ENCODE measurements around the gene SUSD1. TPM values are rescaled to one million over a fixed set of nuclear protein-coding genes. Genes with fewer than 3 reads are reported as not detected.
A peak's percentile ranks its signal among the peaks of the same experiment; 100 is the strongest.

The SUSD1 gene
- total RNA-seq (28.0 and 37.8 TPM in 2 replicates), polyA plus RNA-seq (27.8 and 33.1 TPM in 2 replicates), polyA minus RNA-seq (63.1 and 63.8 TPM in 2 replicates), Bru-seq, nascent RNA (percentile 74 among the genes with signal in this experiment), BruChase-seq, experiment 1, labeled RNA remaining after a 6-hour chase (percentile 62 among the genes with signal in this experiment), BruChase-seq, experiment 2, labeled RNA remaining after a 2-hour chase (percentile 63 among the genes with signal in this experiment)
- 27.5 and 29.3 TPM in 2 replicates for polyA plus RNA-seq (2011; cell fraction: cytosol; rRNA removed)
- polyA plus RNA-seq (2011; cell fraction: nucleus; rRNA removed) = 24.3 and 26.4 TPM in 2 replicates
- 23.8 and 24.1 TPM in 2 replicates for polyA plus RNA-seq (2012)
- 5.5 TPM for polyA minus RNA-seq (2011; cell fraction: cytosol; rRNA and poly(A)+ RNA removed)
- 24.6 and 39.7 TPM in 2 replicates for polyA minus RNA-seq (2011; cell fraction: nucleus; rRNA and poly(A)+ RNA removed)
- long read RNA-seq, transcript SUSD1-204 (17 exons, 3,124 nt) = major isoform, 24 of 46 reads
- long read RNA-seq, partial matches to known transcripts = 4 of 46 reads
- long read RNA-seq, other reads (novel, unspliced or antisense) = 14 of 46 reads

DNA sequence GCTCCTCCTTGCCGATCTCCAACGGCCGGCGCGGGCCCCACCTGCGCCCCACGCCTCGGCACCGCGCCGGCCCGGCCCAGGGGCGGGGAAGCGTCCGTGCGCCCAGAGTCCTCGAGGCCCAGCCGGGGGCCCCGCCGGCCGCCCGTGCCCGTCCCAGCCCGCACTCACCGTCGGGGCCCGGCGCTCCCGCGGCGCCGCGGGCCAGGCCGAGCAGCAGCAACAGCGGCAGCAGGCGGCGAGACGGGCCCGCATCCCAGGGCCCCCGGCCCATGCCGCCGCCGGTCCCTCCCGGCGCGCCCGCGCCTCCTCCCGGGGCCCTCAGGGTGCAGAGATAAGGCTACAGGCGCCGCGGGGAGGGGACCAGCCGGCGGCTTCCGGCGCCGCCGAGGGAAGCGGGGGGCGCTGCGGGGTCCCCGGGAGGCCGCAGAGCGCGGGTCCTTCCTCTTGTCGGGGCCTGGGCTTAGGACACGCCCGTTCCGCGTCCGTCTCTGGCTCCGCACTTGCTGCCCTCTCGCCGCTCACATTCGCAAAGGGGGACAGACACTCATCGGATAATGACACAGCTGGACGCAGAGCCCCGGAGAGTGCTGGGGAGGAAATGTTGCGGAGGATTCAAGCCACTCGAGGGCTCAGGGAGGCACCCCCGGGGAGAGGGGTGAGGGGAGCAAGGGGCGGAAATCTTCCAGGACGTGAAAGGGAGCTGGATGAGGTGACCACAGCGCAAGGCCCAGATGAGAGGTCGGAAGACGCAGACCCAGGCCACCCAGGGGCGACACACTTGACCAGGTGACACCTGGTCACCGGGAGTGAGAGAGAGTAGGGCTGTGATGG is at the start of gene SUSD1:
Gene SUSD1, minus strand, starts transcription at position 333 of the 831 bp plus-strand sequence. Its CDS starts 62 bp downstream, at position 271.
- dilution Hi-C loops (cut with MboI; ENCODE audit: extremely low pct_ligation_motif_present, low sequenced_read_pairs) = no loop called here
- Histone ChIP-seq H3K79me2 (ENCODE audit: control insufficient read depth, insufficient read depth, low read length) (peaks cover 16% of the 10 kb centered on the region), H3K9ac (replicated peaks; ENCODE audit: extremely low read depth, insufficient read depth, low read length) (peak within 1 kb of the TSS; percentile 79), H3K9me3 (replicated peaks; ENCODE audit: control insufficient read depth, insufficient read depth, low read length) (no peaks in the 10 kb centered on the region), H3K27ac (ENCODE audit: insufficient read depth, low read depth, low read length) (peak within 1 kb of the TSS; percentile 37), H3K36me3 (ENCODE audit: control insufficient read depth in 2 of 2, extremely low read depth in 1 of 2, insufficient read depth in 2 of 2, low read length in 2 of 2) (no peaks in the 10 kb centered on the region), H4K20me1 (replicated peaks; ENCODE audit: control insufficient read depth, extremely low read depth, insufficient read depth, low read length) (no peaks in the 10 kb centered on the region), H3K9me1 (replicated peaks; ENCODE audit: control insufficient read depth, extremely low read depth, insufficient read depth, low read length) (no peaks in the 10 kb centered on the region), H3K27me3 (ENCODE audit: control insufficient read depth in 2 of 2, insufficient read depth in 2 of 2, low read length in 2 of 2) (no peaks in the 10 kb centered on the region), H3K4me2 (ENCODE audit: insufficient read depth, low read length) (peak within 1 kb of the TSS; percentile 96), H3K4me1 (ENCODE audit: control insufficient read depth, extremely low read depth, insufficient read depth, low read length) (peaks cover 8% of the 10 kb centered on the region), H3K4me3 (replicated peaks in 1 of 3; ENCODE audit: insufficient read depth in 1 of 3, low read depth in 1 of 3, low read length in 3 of 3) (peak within 1 kb of the TSS; percentile 37 to 74 (median 60)), H2AFZ (ENCODE audit: low read depth, low read length) (peak within 1 kb of the TSS; percentile 93)
- FAIRE-seq (peak; percentile 58), DNase-seq (ENCODE audit: low read depth, low spot score) (peak; percentile 26)
- ChIA-PET POLR2A (no interaction called here), CTCF (interaction anchor here (0.6 to 1.4 kb wide), 7 partner anchors 8 to 158 kb away, joined by 3 to 9 read pairs (median 4); partner anchors contain the start of gene PTBP3)
- no TSS peak for BruUV-seq (replicated peaks)
- TF ChIP-seq POLR2AphosphoS5 (IDR thresholded peaks at IDR 0.05; ENCODE audit: insufficient read depth, low read depth, low read length) = peak; percentile 4
- TF ChIP-seq, protein P1, sequence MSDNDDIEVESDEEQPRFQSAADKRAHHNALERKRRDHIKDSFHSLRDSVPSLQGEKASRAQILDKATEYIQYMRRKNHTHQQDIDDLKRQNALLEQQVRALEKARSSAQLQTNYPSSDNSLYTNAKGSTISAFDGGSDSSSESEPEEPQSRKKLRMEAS (IDR thresholded peaks at IDR 0.05; ENCODE audit: insufficient read depth, insufficient read length) = no peak
- intact Hi-C loops (cut with micrococcal nuclease) = loop anchor here (1.0 to 2.0 kb wide), 2 partner anchors 78 to 158 kb away; partner anchors contain the start of gene PTBP3

Data from endothelial cell of umbilical vein (primary cell).